Caco-2 (cell line): ENCODE data around the gene SNX1. TPM values are rescaled to one million over a fixed set of nuclear protein-coding genes. Genes with fewer than 3 reads are reported as not detected.

ENCODE experiments used
- BruUV-seq: library from RNA; stranded (reverse); fragments of 400-500 nt; replicated peaks from 2 replicates; lab custom pipeline; 2021; lab: Mats Ljungman, UMichigan
- CTCF ChIA-PET: fragments of 300-600 bp; sonication (Branson Sonifier 250); formaldehyde crosslinking; loops from one replicate; lab custom pipeline; 2022; ENCODE audit warnings: antibody characterized with exemption; lab: Charles Lee
- POLR2A ChIA-PET: fragments of 300-600 bp; sonication (Branson Sonifier 250); formaldehyde crosslinking; loops from one replicate; lab custom pipeline; 2022; ENCODE audit warnings: antibody characterized with exemption; lab: Charles Lee
- DNase-seq, 2 experiments: peaks; one replicate each; pipeline versions ENCODE4 v3.0.0 to v3.0.0-alpha.2; 2020 to 2022
- H3K27me3 ChIP-seq: replicated peaks from 2 replicates; pipeline ENCODE4 v1.6.0; 2011; ENCODE audit warnings: low read length; ENCODE audit not compliant: control insufficient read depth, insufficient read depth
- H3K36me3 ChIP-seq: 2 replicates; pipeline ENCODE4 v1.5.1; 2011; ENCODE audit warnings: low read length; ENCODE audit not compliant: control insufficient read depth, insufficient read depth
- H3K4me1 ChIP-seq: fragments of 250-450 bp; sonication (Bioruptor Pico); 2 replicates; pipeline ENCODE4 v1.5.1; 2020; ENCODE audit warnings: mild to moderate bottlenecking
- H3K4me3 ChIP-seq: 2 replicates; pipeline ENCODE4 v1.5.1; 2011; ENCODE audit warnings: low read depth, mild to moderate bottlenecking, control low read depth, low read length
- H3K9me3 ChIP-seq: fragments of 250-450 bp; sonication (Bioruptor Pico); 2 replicates; pipeline ENCODE4 v1.5.1; 2020; ENCODE audit warnings: mild to moderate bottlenecking, moderate library complexity
- H3K27ac Mint-ChIP-seq: one replicate; pipeline ENCODE4 v1.8.0; 2022; ENCODE audit warnings: mixed read lengths; ENCODE audit not compliant: unreplicated experiment
- H3K27me3 Mint-ChIP-seq: one replicate; pipeline ENCODE4 v1.8.0; 2022; ENCODE audit warnings: mixed read lengths; ENCODE audit not compliant: insufficient read depth, unreplicated experiment
- H3K36me3 Mint-ChIP-seq: one replicate; pipeline ENCODE4 v1.8.0; 2022; ENCODE audit warnings: mild to moderate bottlenecking, mixed read lengths; ENCODE audit not compliant: insufficient read depth, unreplicated experiment
- H3K4me1 Mint-ChIP-seq: one replicate; pipeline ENCODE4 v1.8.0; 2022; ENCODE audit warnings: low read depth, mixed read lengths; ENCODE audit not compliant: unreplicated experiment
- H3K4me3 Mint-ChIP-seq: one replicate; pipeline ENCODE4 v1.8.0; 2022; ENCODE audit warnings: mild to moderate bottlenecking, moderate library complexity, mixed read lengths; ENCODE audit not compliant: unreplicated experiment
- H3K9me3 Mint-ChIP-seq: one replicate; pipeline ENCODE4 v1.8.0; 2022; ENCODE audit warnings: mixed read lengths; ENCODE audit not compliant: unreplicated experiment
- CTCF ChIP-seq, 2 experiments: fragments of 200-600 bp in 1 of 2; IDR thresholded peaks; 1 replicate in 1 of 2; 2 replicates in 1 of 2; pipeline versions ENCODE4 v1.5.1 to v1.8.0; 2011 to 2022; ENCODE audit warnings: antibody characterized with exemption in 1 of 2, control low read depth in 1 of 2, inconsistent platforms in 1 of 2, low read depth in 1 of 2, low read length in 1 of 2, mild to moderate bottlenecking in 1 of 2, moderate library complexity in 1 of 2; ENCODE audit not compliant: insufficient read depth in 1 of 2, severe bottlenecking in 1 of 2, unreplicated experiment in 1 of 2
- intact Hi-C: fragments of 100-400 bp; cut with micrococcal nuclease; formaldehyde crosslinking; loops from one replicate; pipeline ENCODE4 v1.10.0; 2022; ENCODE audit not compliant: unreplicated experiment
- total RNA-seq: library from RNA; stranded (reverse); gene quantifications from 2 replicates; pipeline ENCODE4 v1.2.3, GENCODE V29; 2022

The SNX1 gene
- total RNA-seq, 1 experiment from 2014 or later = 75.7 TPM

GRCh38 chr15:64134345-64134829, 38.6 kb downstream of the SNX1 start:
- no peak overlapping the region for H3K27ac Mint-ChIP-seq
- Histone ChIP-seq H3K36me3 (no peaks in the 10 kb centered on the region; the same call in 1 of the 2 replicates), H3K4me3 (no peak overlapping the region), H3K27me3 (no peaks in the 10 kb centered on the region), H3K9me3 (no peaks in the 10 kb centered on the region), H3K4me1 (no peaks in the 10 kb centered on the region)
- no peaks in the 10 kb centered on the region for H3K27me3 Mint-ChIP-seq
- H3K4me1 Mint-ChIP-seq = no peaks in the 10 kb centered on the region
- no peak for TF ChIP-seq CTCF (IDR thresholded peaks at IDR 0.05; ENCODE audit: insufficient read depth in 1 of 2, low read depth in 1 of 2, low read length in 1 of 2, severe bottlenecking in 1 of 2, unreplicated experiment in 1 of 2)
- CTCF ChIA-PET = no interaction called here
- no TSS peak for BruUV-seq
- POLR2A ChIA-PET = no interaction called here
- H3K9me3 Mint-ChIP-seq = no peaks in the 10 kb centered on the region
- H3K4me3 Mint-ChIP-seq = no peak overlapping the region
- no peak for DNase-seq
- H3K36me3 Mint-ChIP-seq = peaks cover 22% of the 10 kb centered on the region
- intact Hi-C loops = no loop called here

- CTCF ChIA-PET = interaction anchor here (1.0 kb wide), 1 partner anchor 17 kb away, joined by 3 read pairs; no protein-coding TSS in a partner anchor
Measured at GRCh38 chr15:64136347-64136746, 40.6 kb downstream of the SNX1 start.

GRCh38 chr15:64137226-64137833, 41.5 kb downstream of the SNX1 start:
- CTCF ChIA-PET = no interaction called here
- BruUV-seq = no TSS peak

More at GRCh38 chr15:64136347-64136746, 40.6 kb downstream of the SNX1 start:
- intact Hi-C loops = no loop called here
- POLR2A ChIA-PET = no interaction called here
- no peaks in the 10 kb centered on the region for H3K9me3 Mint-ChIP-seq
- no peaks in the 10 kb centered on the region for H3K4me1 ChIP-seq
- H3K27me3 ChIP-seq = no peaks in the 10 kb centered on the region
- no peak overlapping the region for H3K27ac Mint-ChIP-seq
- no peaks in the 10 kb centered on the region for H3K4me1 Mint-ChIP-seq
- no peak overlapping the region for H3K4me3 ChIP-seq
- H3K36me3 ChIP-seq = no peaks in the 10 kb centered on the region; the same call in 1 of the 2 replicates
- H3K36me3 Mint-ChIP-seq = peaks cover 22% of the 10 kb centered on the region
- TF ChIP-seq CTCF (IDR thresholded peaks at IDR 0.05; ENCODE audit: insufficient read depth in 1 of 2, low read depth in 1 of 2, low read length in 1 of 2, severe bottlenecking in 1 of 2, unreplicated experiment in 1 of 2) = no peak
- no peak overlapping the region for H3K4me3 Mint-ChIP-seq
- no peaks in the 10 kb centered on the region for H3K9me3 ChIP-seq
- BruUV-seq = no TSS peak
- H3K27me3 Mint-ChIP-seq = no peaks in the 10 kb centered on the region
- DNase-seq = no peak

More at GRCh38 chr15:64137226-64137833, 41.5 kb downstream of the SNX1 start:
- Mint-ChIP-seq H3K4me3 (no peak overlapping the region), H3K36me3 (peaks cover 26% of the 10 kb centered on the region), H3K9me3 (no peaks in the 10 kb centered on the region), H3K27ac (no peak overlapping the region), H3K4me1 (no peaks in the 10 kb centered on the region), H3K27me3 (no peaks in the 10 kb centered on the region)
- Histone ChIP-seq H3K36me3 (no peaks in the 10 kb centered on the region), H3K4me1 (no peaks in the 10 kb centered on the region), H3K9me3 (no peaks in the 10 kb centered on the region), H3K27me3 (no peaks in the 10 kb centered on the region), H3K4me3 (no peak overlapping the region)
- intact Hi-C loops = no loop called here
- no peak for DNase-seq
- POLR2A ChIA-PET = no interaction called here
- no peak for TF ChIP-seq CTCF (IDR thresholded peaks at IDR 0.05; ENCODE audit: insufficient read depth in 1 of 2, low read depth in 1 of 2, low read length in 1 of 2, severe bottlenecking in 1 of 2, unreplicated experiment in 1 of 2)
